NCI-H345 treated with DMSO at 0.1 percent for 48 hours (cell line): Measurements from ENCODE around the gene ALKAL2.

Experiments
- DNase-seq: peaks from one replicate; lab custom pipeline; 2025; ENCODE audit not compliant: unreplicated experiment; lab: John Stamatoyannopoulos, UW

ALKAL2 gene

DNA sequence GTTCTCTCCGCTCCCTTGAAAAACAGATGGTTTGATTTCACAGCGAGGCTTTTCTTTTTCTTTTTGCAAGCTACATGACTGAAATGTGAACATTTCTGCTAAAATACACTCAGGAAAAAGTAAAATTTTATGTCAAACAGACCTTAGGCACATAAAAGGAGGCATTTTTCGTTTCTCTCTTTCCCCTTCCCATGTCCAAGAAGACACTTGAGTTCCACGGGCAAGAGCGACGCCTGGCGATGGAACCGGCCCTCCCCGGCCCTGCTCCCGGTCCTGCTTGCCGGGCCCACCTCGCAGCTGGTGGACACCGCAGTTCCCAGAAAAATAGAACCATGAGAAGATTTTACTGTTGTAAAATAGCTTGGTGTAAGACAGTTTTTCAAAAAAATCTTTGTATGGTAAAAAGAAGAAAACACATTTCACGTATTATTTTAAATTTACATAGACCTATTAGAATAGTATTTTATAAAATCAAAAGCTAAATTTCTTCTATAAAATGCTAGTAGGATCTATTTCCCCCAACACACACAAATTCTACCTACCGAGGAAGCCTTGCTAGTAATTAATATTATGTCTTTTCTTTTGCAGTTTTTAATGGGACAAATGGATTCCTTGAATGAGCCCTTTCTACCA, 2.3 kb upstream of the ALKAL2 start:
- no peak for DNase-seq

DNA sequence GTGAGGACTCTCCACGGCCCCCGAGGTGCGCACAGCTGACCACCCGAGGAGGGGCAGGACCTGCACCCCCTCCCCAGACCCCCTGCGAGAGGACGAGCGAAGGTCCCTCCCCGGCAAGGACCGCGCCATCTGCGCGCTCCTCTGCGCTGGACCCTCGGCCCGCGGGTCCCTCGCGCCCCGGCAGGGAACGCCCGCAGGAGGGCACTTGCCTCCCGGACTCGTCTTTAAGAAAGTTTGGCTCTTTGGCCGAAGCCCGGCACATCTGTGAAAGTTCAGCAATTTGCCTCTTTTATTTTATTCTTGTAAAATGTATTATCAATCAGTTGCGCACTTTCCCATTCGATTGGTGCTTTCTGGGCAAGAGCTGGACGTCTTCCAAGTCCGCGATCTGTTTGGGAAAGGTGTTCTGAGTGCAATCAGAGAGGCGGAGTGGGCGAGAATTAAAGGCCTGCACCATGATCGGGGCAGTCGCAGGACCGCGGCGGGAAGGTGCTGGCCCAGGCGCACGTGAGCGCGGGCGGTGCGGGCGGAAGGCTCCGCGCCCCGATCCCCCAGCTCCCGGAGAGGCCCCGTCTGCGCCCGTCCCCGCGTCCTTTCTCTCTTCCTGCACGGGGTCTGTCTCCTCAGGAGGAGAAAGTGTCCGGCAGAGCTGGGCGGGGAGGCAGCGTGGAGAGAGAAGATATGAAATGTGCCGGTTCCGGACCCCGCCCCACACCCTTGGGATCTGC, 1.6 kb upstream of the ALKAL2 start:
- DNase-seq, result no peak

DNA sequence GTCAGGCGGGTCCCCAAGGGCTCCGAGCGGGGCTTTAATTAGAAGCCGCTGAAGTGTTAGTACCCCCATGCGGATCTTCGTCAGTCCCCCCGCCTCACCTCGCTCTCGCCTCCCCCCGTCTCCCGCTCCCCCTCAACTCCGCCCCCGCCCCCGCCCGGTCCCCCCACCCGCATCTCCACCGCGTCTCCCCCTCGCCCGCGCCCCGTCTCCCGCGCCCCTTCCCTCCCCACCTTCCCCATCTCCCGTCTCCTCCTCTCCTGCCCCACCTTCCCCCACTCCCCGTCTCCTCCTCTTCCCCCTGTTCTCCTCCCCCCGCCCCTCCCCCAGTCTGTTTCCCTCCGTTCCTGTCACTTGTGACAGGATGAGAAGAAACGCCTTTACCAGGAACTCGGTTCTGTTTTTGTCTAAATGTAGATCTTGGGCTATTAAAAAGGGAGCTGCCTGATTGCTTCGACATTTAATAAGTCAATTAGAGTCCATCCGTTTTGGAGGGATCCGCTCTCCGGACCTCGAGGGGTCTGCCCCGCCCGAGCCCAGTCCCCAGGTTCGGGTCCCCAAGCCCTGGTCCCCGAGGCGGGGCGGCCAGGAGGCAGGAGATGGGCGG, 969 bp upstream of the ALKAL2 start:
- DNase-seq, result no peak

DNA sequence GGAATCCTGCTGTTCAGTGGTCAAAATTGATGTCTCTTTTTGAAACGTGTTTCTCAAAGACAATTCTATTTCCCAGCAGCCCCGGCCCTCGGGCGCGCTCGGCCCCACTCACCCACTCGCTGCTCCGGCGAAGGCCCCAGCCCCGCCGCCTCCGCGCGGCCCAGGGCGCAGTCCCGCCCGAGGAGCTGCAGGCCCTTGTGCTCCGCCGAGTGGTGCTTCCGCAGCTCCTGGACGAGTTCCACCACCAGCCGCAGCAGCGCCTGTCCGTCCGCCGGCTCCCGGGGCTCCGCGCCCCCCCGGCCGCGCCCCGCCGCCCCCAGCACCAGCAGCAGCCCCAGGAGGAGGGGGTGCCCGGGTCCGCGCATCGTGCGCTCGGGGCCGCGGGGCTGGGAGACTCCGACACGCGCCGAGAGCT, 413 bp downstream of the ALKAL2 start:
- no peak for DNase-seq

DNA sequence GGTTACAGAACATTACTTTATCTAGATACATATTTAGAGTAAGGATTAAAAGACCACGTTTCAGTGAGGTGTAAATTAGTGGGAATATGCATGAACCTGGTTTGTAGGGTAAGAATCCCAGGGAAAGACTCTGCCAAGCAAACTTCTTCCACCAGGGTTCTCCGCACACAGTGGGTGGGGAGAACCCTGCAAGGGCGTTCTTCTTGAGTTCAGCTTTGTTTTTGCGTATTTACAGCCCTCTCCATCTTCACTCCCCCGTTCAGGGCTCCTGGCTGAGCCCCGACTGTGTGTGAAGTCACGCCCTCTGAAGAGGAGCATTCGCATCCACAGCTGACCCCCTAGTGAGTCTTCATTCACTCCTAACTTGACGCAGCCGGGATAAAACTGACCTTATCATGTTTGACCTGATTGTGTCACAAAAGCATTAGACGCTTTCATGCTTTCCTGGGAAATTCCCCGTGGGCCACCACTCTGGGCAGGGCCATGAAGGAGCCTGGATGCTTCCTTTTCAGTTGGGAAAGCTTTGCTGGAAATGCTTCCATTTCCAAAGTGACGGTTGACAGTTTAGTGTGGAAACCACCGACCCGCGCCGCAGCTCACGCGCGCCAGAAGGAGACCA, 1.0 kb downstream of the ALKAL2 start:
- no peak for DNase-seq

DNA sequence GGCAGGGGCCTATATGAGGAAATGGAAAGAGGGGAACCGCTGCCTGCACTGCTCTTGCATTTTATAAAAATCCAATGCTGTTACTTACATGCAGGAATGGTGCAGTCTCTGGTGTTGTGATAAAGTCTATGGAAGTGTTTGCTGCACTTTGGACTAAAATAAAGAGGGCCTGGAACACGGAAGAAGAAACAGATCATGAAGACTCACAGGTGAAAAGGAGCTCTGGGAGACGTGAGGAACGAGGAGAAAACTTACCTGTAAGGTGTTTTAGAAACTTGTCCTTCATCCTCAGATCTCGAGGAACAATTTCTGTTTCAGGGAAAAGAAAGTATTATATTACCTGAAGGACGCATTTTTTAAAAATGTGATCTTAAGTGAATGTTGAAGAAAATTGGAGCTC, 1.9 kb downstream of the ALKAL2 start:
- no peak for DNase-seq

DNA sequence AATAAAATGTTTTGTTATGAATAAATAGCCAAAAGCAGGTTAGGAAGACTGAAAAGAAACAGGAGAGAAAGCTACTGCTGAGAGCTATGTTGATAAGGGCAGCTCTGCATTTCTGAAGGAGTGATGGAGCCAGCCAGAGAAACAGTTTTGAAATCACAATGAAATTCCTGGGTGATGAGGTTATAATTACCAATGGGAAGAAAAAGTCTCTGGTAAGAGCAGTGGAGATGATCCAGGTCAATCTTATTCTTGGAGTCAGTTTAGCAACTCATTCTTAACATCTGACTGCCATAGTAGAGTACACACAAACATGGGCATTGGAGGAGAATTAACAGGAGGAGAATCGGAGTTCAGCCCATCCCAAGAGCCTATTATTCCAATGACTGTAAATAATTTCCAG, 2.4 kb downstream of the ALKAL2 start:
- DNase-seq, result no peak

DNA sequence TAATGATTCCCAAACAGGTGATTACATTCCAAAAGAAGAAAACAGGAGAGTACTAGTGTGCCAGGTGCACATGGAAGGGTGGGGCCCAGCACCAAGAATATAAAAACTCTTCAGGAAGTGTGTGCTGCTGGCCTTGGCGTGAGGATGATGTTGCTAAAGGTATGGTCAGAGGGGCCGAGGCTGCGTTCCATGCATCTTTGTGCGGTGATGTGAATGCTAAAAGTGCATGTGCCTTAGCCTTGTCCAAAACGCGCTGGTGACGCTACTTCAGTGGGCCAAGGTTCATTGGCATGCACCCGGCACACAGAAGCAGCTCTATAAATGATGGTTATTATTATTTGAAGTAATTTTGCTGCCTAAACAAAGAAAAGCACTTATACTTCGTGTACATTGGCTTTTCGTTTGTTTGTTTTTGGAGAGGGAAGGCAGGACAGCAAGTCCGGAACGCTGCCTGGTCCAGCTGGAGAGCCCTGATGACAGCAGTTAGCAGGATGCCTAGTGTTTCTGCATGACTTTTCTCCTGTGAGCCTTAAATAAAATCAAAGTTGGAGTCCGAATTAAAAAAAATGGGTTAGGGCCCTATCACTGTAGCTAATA, 2.9 kb downstream of the ALKAL2 start:
- DNase-seq, result no peak

DNA sequence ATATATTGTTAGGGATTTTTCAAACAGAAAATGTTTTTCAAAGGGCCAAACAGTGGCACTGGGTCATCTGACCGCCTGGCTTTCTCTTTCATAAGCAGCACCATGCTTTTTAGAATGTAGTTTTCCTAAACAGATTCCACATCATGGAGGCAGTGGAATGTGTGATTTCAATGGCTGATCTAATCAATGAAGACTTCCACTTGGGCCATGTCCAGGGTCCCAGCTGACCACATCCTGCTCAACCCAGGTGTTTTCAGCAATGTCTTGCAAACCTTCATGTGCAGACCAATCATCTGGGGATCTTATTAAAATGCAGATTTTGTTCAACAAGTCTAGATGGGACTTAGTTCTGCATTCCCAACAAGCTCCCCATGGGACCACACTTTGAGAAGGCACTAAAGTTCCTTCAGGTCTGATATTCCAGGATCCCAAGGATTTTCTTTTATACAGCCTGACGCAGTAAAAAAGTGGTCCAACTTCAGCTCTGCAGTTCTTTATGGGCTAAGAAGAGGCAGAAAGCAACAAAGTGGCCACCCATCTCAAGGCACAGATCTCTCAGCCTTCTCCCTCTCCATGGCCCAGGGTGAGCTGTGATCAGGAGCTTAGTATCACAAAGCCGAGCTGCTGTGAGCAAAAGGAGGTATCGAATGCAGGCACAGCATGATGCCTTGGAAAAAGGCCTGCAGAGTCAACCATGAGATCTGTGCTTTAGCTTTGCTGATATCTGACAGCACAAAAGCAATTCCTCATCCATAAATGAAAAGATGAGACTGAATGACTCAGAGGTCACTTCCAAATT, 3.7 kb downstream of the ALKAL2 start:
- DNase-seq, result no peak

DNA sequence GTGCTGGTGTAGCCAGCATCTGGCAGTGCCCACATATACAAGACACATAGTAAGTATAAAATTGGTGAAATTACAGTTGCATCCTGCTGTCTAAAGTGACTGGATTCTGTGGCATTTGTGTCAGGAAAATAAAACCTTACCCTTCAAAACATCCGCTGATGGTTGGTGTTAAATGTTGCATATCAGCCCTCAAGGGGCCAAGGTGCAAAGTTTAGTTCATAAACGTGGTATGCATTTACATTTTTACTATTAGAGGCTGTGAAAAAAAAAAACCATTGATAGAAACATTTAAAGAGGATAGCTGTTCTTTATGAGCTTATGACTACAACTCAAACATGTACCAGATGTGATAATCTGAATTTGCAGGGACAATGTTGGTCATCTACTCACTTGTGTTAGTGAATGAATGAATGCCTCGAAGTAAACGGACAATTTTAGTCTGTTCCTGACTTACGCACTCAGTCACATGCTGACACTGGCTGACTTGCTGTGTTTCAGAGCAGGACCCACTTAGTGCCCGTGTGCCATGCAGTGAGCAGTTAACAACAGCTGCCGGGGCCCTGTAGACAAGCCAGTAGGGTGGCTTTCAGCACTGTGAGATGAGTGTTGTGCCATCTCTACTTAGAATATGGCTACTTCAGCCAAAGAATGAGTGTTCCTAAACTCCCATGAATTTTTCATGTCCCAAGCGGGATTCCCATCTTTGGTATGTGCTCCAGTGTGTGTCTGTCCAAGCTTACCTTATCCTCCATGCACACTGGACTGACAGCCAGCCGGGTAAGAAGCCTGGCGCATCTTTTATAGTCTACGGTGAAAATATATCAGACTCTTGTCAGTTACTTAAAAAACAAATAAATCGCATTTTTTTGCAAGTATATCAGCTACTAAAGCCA, 5.3 kb downstream of the ALKAL2 start:
- no peak for DNase-seq

DNA sequence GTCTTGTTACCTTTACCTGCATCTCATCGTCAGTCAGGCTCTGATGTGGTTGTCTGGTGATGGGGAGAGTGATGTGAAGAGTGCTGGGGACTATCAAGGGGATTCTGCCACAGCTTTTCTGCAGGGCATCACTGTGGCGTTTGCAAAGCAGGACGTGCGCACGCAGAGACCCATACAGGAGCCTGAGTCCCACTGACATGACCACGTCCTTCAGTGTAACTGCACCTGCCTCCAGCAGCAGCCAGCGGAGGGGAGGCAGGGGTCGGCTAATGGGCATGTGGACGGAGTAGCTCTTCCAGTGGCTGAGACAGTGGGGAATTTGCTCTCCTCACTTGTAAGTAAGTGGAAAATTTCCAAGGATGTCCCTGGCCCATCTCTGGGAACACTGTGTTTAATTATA, 6.5 kb downstream of the ALKAL2 start:
- no peak for DNase-seq

DNA sequence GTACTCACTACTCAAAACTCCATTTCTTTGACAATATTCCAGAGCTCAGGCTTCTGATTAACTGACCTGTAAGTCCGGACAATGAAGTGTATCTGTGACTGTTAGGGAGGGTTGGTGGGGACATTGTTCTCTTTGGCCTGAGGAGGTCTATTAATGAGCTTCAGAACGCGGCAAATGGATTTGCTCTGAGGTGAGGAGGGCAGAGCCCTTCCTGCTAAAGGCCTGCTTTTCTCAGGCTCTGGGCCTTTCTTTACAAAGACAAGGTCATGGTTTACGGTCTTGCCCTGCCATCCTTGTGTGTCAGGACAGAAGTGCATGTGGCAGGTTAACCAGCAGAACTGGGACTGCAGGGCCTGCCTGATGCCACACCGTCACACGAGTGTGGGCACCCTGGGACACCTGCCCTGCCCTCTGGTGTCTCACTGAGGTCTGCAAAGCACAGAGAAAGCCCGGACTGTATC, 7.2 kb downstream of the ALKAL2 start:
- no peak for DNase-seq

DNA sequence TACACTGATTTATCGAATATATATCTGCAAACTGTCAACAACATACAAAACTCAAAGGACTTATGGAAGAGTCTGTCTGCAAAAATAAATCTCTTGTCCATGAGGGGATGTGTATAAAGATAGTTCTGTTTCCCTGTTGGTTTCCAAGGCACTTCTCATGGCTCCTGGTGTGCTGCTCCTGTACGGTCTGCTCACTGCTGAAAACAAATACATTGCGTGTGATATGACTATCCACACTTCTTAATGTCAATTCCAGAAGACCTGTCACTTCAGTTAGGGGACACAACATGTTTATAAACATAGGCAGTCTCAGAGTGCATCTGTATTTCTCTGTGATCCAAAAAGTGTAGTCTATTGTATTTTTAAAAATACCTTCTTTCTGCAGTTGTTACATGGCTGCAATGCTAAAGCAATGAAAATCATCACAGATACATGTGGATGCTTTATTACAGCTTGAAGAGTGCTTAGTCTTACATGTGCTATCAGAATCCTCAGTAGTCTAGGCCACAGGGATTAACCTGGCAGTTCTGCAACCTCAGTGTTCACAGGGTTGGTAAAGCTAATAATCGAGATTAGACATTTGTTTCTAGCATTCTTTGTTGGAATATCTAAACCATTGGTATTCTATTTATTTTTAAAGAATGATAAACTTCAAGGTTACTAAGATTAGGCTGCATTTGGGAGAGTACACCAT, 7.8 kb downstream of the ALKAL2 start:
- no peak for DNase-seq

DNA sequence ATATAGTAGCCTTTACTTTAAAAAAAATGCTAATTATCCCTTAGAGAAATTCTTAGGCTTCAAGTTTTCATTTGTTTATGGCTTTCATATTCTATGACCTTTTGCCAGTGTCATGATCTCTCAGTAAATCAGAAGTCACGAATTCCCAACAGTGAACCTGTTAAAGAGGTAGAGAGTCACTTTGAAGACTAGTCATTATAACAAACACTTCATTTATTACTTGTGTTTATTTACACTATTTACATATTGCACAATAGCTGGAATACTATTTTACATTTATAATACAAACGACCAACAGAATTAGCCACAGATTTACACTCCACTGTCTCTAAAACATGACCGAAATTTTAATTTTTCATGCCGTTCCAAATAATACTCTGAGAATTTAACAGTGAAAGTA, 8.5 kb downstream of the ALKAL2 start:
- no peak for DNase-seq

DNA sequence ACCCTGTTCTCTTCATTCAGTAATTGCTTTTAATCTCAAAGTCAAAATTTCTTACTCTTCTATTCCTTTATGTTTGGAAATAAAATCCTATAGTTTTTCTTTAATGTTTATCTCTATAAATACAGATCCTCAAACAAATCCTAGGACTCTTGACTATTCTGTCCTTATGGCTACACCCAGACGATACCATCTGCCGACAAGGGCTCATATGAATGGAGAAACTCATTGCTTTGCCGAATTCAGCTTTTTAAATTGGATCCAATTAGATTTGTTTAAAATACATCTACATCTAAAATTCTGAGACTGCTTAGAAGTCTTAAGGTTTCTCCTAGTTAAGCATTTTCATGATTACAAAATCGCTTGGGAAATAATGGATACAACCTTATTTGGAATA, 9.0 kb downstream of the ALKAL2 start:
- no peak for DNase-seq

DNA sequence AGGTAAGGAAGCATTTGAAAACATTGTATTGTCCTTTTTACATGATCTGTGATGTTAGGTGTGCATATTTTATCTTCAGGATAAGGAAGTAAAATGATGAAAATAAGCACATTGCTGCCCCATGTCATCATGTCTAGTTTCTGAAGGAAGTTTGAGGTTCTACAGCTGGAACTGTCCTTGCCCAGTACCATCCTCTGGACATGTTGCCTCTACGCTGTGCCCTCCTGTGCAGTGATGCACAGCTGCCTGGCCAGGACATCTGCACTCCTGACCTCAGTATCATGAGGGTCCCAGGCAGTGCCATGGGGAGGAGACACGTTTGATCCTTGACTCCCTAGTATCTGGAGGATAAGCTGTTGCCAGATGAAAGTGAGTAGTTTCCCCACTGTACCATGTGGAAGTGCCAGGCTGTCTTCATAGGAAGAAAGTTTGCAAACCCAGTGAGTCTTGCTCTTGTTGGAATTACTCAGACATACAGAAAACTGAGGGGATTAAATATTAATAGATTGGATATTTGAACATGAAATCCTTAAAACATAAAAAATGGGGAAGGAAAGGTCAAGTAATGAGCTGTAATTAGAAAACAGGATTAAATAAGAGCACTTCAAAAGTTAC, 9.5 kb downstream of the ALKAL2 start:
- DNase-seq, result no peak

DNA sequence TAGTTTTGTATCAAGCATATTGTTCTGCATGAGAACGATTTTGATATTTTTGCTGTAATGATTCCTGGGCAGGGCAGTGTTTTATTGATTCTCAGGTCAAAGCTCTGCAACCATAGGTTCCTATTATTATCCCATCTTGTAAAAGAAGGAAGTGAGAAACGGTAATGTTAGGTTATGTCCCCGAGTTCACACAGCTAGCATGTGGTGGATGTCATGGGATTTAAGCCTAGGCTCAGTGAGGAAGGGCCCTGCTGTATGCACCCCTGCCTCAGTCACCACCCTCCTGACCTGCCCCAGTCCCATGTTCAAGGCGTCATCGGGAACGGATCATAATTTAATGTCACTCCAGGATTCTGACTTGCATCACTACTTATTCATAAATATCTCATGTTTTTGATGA, 12.4 kb downstream of the ALKAL2 start:
- DNase-seq, result no peak

DNA sequence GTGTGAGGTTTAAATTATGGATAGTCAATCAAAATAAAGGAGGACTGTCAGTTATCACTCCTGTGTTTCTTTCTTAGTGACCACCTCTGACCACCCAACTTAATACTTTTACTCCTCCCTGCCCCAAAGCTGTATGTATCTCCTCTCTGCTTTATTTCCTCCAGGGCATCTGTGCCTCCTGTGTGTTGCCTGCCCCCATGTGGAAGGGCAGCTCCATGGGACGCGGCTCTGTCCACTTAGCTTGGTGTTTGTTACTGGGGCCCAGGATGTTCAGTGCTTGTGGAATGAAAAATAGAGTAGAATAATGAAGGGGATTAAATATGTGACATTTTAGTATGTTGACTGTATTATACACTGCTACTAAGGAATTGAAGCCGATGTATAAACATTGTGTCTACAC, 13.4 kb downstream of the ALKAL2 start:
- DNase-seq, result no peak

DNA sequence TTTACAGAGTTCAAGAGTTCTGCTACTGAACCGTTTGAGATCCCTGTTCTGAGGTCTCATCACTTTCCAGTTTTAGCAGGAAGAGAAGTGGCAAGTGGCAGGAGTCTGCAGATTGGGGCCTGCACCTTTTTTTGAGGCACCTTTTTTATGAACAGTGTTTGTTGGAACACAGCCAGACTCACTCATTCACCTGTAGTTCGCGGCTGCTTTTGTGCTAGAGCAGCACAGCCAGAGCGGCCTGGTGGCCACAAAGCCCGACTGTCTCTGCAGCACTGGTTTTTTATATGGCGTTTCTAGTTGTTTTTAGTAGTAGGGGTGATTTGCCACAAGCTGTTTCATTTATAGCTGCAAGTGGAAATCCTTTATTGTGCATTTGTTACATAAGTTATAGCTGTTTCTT, 14.6 kb downstream of the ALKAL2 start:
- peak; percentile 73 for DNase-seq
